HG02870 (cell line): ENCODE measurements around the gene MCM3.

Experiments used
- ATAC-seq: cut with Tn5 transposase; IDR thresholded peaks from one replicate; pipeline ENCODE4 v1.9.1; 2021; ENCODE audit warnings: mild to moderate bottlenecking, moderate library complexity; ENCODE audit not compliant: unreplicated experiment

Gene MCM3

GRCh38 chr6:52284460-52285176, at the start of gene MCM3:
MCM3 (minus strand) TSS chr6:52284742; CDS start chr6:52284674, 68 bp downstream.
- ATAC-seq = peak; percentile 97

- no peak for ATAC-seq
These were observed 49.3 kb upstream of the MCM3 start for GRCh38 chr6:52333840-52334200.

- no peak for ATAC-seq
These were observed 47.4 kb upstream of the MCM3 start for GRCh38 chr6:52331793-52332457.

GRCh38 chr6:52330470-52330869, 45.9 kb upstream of the MCM3 start:
- ATAC-seq = no peak

GRCh38 chr6:52328729-52329128, 44.2 kb upstream of the MCM3 start:
- no peak for ATAC-seq

GRCh38 chr6:52328303-52328662, 43.7 kb upstream of the MCM3 start:
- no peak for ATAC-seq

- no peak for ATAC-seq
These were observed 42.2 kb upstream of the MCM3 start for GRCh38 chr6:52326540-52327364.

- ATAC-seq = no peak
These were observed 41.3 kb upstream of the MCM3 start for GRCh38 chr6:52325695-52326471.

GRCh38 chr6:52324189-52324588, 39.6 kb upstream of the MCM3 start:
- no peak for ATAC-seq

- peak; percentile 99 for ATAC-seq
These were observed 33.5 kb upstream of the MCM3 start for GRCh38 chr6:52317841-52318581.

GRCh38 chr6:52317211-52317610, 32.7 kb upstream of the MCM3 start:
- ATAC-seq = no peak

GRCh38 chr6:52314752-52315151, 30.2 kb upstream of the MCM3 start:
- ATAC-seq = no peak

- ATAC-seq = no peak
These were observed 27.9 kb upstream of the MCM3 start for GRCh38 chr6:52312461-52312860.

GRCh38 chr6:52310932-52311331, 26.4 kb upstream of the MCM3 start:
- no peak for ATAC-seq

GRCh38 chr6:52307900-52308372, 23.4 kb upstream of the MCM3 start:
- ATAC-seq = no peak

GRCh38 chr6:52306972-52307870, 22.7 kb upstream of the MCM3 start:
- ATAC-seq = no peak

- peak; percentile 55 for ATAC-seq
These were observed 21.6 kb upstream of the MCM3 start for GRCh38 chr6:52305948-52306767.

GRCh38 chr6:52305411-52305810, 20.9 kb upstream of the MCM3 start:
- ATAC-seq = peak; percentile 10
